Measurements from ENCODE around the gene EFCAB5. TPM values are rescaled to one million over a fixed set of nuclear protein-coding genes. Genes with fewer than 3 reads are reported as not detected.
A peak's percentile ranks its signal among the peaks of the same experiment; 100 is the strongest.

The EFCAB5 gene
- total and polyA plus RNA-seq, 2 of the 13 experiments (the other 11 are each of a cell fraction or from before 2014, with no cell fraction given) = 0.15 TPM; not detected in 1

- TF ChIP-seq PCBP2 (optimal IDR thresholded peaks at IDR 0.05; ENCODE audit: low read depth, low read length, poor library complexity, severe bottlenecking) (no peak), ZNF333 (CRISPR knock-in tag; IDR thresholded peaks at IDR 0.05; ENCODE audit: borderline replicate concordance) (no peak), CREB1 (IDR thresholded peaks at IDR 0.05) (no peak), CREB1 (CRISPR knock-in tag; IDR thresholded peaks at IDR 0.05) (no peak), NR3C1 (CRISPR knock-in tag; IDR thresholded peaks at IDR 0.05) (no peak), ZFP82 (CRISPR knock-in tag; IDR thresholded peaks at IDR 0.05; ENCODE audit: borderline replicate concordance) (no peak), ZNF205 (CRISPR knock-in tag; IDR thresholded peaks at IDR 0.05) (no peak), ZNF317 (CRISPR knock-in tag; IDR thresholded peaks at IDR 0.05) (no peak), PHF20 (CRISPR knock-in tag; IDR thresholded peaks at IDR 0.05) (no peak), ZNF784 (CRISPR knock-in tag; IDR thresholded peaks at IDR 0.05; ENCODE audit: borderline replicate concordance) (0 out of 2 replicates have a peak, but pooled peaks have one; percentile 41), SKI (IDR thresholded peaks at IDR 0.05; ENCODE audit: partially characterized antibody) (peak; percentile 78), UBTF (CRISPR knock-in tag; IDR thresholded peaks at IDR 0.05) (peak; percentile 62), ZNF432 (CRISPR knock-in tag; IDR thresholded peaks at IDR 0.05; ENCODE audit: borderline replicate concordance) (no peak), FOXC1 (CRISPR knock-in tag; IDR thresholded peaks at IDR 0.05; ENCODE audit: borderline replicate concordance) (no peak), ZNF20 (CRISPR knock-in tag; IDR thresholded peaks at IDR 0.05) (no peak), SOX6 (IDR thresholded peaks at IDR 0.05) (no peak), SOX6 (CRISPR knock-in tag; IDR thresholded peaks at IDR 0.05) (peak; percentile 94), ZNF224 (CRISPR knock-in tag; IDR thresholded peaks at IDR 0.05) (no peak), KMT2A (CRISPR knock-in tag; IDR thresholded peaks at IDR 0.05) (no peak), PRDM4 (CRISPR knock-in tag; IDR thresholded peaks at IDR 0.05; ENCODE audit: borderline replicate concordance) (no peak), KDM5A (IDR thresholded peaks at IDR 0.05; ENCODE audit: borderline replicate concordance, low read length) (no peak), MZF1 (CRISPR knock-in tag; IDR thresholded peaks at IDR 0.05; ENCODE audit: borderline replicate concordance) (no peak)
- TF ChIP-seq, protein P1, sequence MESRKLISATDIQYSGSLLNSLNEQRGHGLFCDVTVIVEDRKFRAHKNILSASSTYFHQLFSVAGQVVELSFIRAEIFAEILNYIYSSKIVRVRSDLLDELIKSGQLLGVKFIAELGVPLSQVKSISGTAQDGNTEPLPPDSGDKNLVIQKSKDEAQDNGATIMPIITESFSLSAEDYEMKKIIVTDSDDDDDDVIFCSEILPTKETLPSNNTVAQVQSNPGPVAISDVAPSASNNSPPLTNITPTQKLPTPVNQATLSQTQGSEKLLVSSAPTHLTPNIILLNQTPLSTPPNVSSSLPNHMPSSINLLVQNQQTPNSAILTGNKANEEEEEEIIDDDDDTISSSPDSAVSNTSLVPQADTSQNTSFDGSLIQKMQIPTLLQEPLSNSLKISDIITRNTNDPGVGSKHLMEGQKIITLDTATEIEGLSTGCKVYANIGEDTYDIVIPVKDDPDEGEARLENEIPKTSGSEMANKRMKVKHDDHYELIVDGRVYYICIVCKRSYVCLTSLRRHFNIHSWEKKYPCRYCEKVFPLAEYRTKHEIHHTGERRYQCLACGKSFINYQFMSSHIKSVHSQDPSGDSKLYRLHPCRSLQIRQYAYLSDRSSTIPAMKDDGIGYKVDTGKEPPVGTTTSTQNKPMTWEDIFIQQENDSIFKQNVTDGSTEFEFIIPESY (CRISPR knock-in tag; IDR thresholded peaks at IDR 0.05) = 0 out of 2 replicates have a peak, but pooled peaks have one; percentile 26
These were observed 163.3 kb downstream of the EFCAB5 start (continued) for GRCh38 chr17:30104575-30105339.
